Measurements from ENCODE around the gene TMEM202.

DNA sequence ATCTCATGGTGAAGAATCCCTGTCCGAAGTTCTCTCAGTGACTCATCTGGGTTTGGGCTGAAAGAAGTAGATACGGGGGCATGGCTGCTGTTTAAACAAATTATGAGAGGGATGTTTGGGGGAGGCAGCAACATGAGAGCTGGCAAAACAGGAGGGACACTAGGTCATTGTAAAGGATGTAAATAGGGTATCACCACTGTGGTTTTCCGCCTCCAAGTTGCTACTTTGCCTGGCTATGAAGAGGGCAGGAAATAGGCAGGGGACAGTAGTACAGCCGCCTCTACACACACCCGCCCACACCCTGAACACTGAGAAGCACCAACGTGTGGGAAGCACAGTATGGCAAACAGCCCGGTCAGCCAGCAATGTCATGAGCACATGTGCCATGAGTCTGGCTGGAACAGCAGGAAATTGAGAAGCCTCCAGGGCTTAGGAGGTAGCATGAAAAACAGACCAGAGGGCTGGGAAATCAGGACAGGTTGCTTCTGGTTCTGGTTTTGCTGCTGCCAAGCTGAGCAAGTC lies 39.4 kb upstream of the TMEM202 start:
- TF ChIP-seq CTCF (IDR thresholded peaks at IDR 0.05; ENCODE audit: insufficient read depth, low read depth, low read length) (no peak), EZH2 (IDR thresholded peaks at IDR 0.05; ENCODE audit: insufficient read depth, low read length) (no peak)
